HEK293 (cell line): Measurements from ENCODE around the gene HSD17B7.

ENCODE experiments used
- CTCF ChIA-PET: fragments of 350-600 bp; formaldehyde crosslinking; extraction: SDS; loops from one replicate; lab custom pipeline; 2021; ENCODE audit warnings: antibody characterized with exemption; lab: Yijun Ruan, JAX
- POLR2A ChIA-PET: fragments of 300-600 bp; formaldehyde crosslinking; extraction: SDS; loops from one replicate; lab custom pipeline; 2020; ENCODE audit warnings: antibody characterized with exemption, inconsistent platforms; lab: Yijun Ruan, JAX
- H3K27ac ChIP-seq: fragments of 200-500 bp; sonication (Bioruptor generic); 2 replicates; pipeline ENCODE4 v1.5.1; 2014; ENCODE audit warnings: low read depth, low read length, control low read depth, inconsistent platforms; ENCODE audit errors: extremely low read depth
- H3K36me3 ChIP-seq, 2 experiments: fragments of 200-500 bp in 1 of 2; sonication (Bioruptor generic) in 1 of 2; 1 replicate in 1 of 2; 2 replicates in 1 of 2; pipeline ENCODE4 v1.5.1; 2014 to 2017; ENCODE audit warnings: inconsistent platforms in 2 of 2, low read length in 2 of 2; ENCODE audit not compliant: control insufficient read depth in 2 of 2, insufficient read depth in 1 of 2
- H3K4me1 ChIP-seq: fragments of 200-500 bp; sonication (Bioruptor generic); 2 replicates; pipeline ENCODE4 v1.5.1; 2014; ENCODE audit warnings: mild to moderate bottlenecking, low read length, inconsistent platforms; ENCODE audit not compliant: control insufficient read depth, insufficient read depth
- H3K4me3 ChIP-seq: 2 replicates; pipeline ENCODE4 v1.5.1; 2011; ENCODE audit warnings: low read depth, mild to moderate bottlenecking, control low read depth, low read length, moderate library complexity
- H3K9me3 ChIP-seq: fragments of 200-500 bp; sonication (Bioruptor generic); 2 replicates; pipeline ENCODE4 v1.5.1; 2014; ENCODE audit warnings: low read depth, low read length, inconsistent platforms; ENCODE audit not compliant: control insufficient read depth, insufficient read depth
- IKZF3 ChIP-seq: fragments of 450-650 bp; IDR thresholded peaks from 2 replicates; pipeline ENCODE4 v1.5.0; 2018; ENCODE audit warnings: missing biosample characterization, mild to moderate bottlenecking, missing genetic modification characterization, moderate library complexity
- MYNN ChIP-seq: fragments of 450-650 bp; formaldehyde crosslinking; IDR thresholded peaks from 2 replicates; pipeline ENCODE4 v1.5.1; 2016; ENCODE audit warnings: missing biosample characterization, missing genetic modification characterization, borderline replicate concordance
- ZBTB48 ChIP-seq: fragments of 450-650 bp; formaldehyde crosslinking; IDR thresholded peaks from 2 replicates; pipeline ENCODE4 v1.5.1; 2016; ENCODE audit warnings: missing biosample characterization, missing genetic modification characterization
- ZNF146 ChIP-seq: fragments of 450-650 bp; formaldehyde crosslinking; IDR thresholded peaks from 2 replicates; pipeline ENCODE4 v1.5.1; 2016; ENCODE audit warnings: missing biosample characterization, missing genetic modification characterization
- ZNF174 ChIP-seq: fragments of 450-650 bp; formaldehyde crosslinking; IDR thresholded peaks from 2 replicates; pipeline ENCODE4 v1.5.0; 2017; ENCODE audit warnings: missing biosample characterization, mild to moderate bottlenecking, missing genetic modification characterization
- ZNF211 ChIP-seq: fragments of 450-650 bp; formaldehyde crosslinking; IDR thresholded peaks from 2 replicates; pipeline ENCODE4 v1.5.1; 2016; ENCODE audit warnings: low read depth, missing biosample characterization, missing genetic modification characterization
- ZNF214 ChIP-seq: fragments of 450-650 bp; formaldehyde crosslinking; IDR thresholded peaks from 2 replicates; pipeline ENCODE4 v1.5.1; 2017; ENCODE audit warnings: missing biosample characterization, mild to moderate bottlenecking, missing genetic modification characterization, borderline replicate concordance
- ZNF248 ChIP-seq: fragments of 450-650 bp; formaldehyde crosslinking; IDR thresholded peaks from 2 replicates; pipeline ENCODE4 v1.5.1; 2017; ENCODE audit warnings: missing biosample characterization, missing genetic modification characterization
- ZNF335 ChIP-seq: fragments of 450-650 bp; formaldehyde crosslinking; conservative IDR thresholded peaks from 2 replicates; pipeline ENCODE4 v1.5.1; 2016; ENCODE audit warnings: missing biosample characterization, missing genetic modification characterization
- ZNF350 ChIP-seq: fragments of 450-650 bp; formaldehyde crosslinking; IDR thresholded peaks from 2 replicates; pipeline ENCODE4 v1.5.0; 2017; ENCODE audit warnings: missing biosample characterization, mild to moderate bottlenecking, missing genetic modification characterization
- ZNF354C ChIP-seq: fragments of 450-650 bp; formaldehyde crosslinking; IDR thresholded peaks from 2 replicates; pipeline ENCODE4 v1.5.1; 2016; ENCODE audit warnings: missing biosample characterization, missing genetic modification characterization, low read depth, borderline replicate concordance
- ZNF549 ChIP-seq: fragments of 450-650 bp; IDR thresholded peaks from 2 replicates; pipeline ENCODE4 v1.5.1; 2018; ENCODE audit warnings: missing biosample characterization, missing genetic modification characterization, mild to moderate bottlenecking, inconsistent platforms, moderate library complexity
- ZNF768 ChIP-seq: fragments of 450-650 bp; formaldehyde crosslinking; IDR thresholded peaks from 2 replicates; pipeline ENCODE4 v1.5.1; 2018; ENCODE audit warnings: missing biosample characterization, mild to moderate bottlenecking, missing genetic modification characterization
- ZSCAN30 ChIP-seq: fragments of 450-650 bp; IDR thresholded peaks from 2 replicates; pipeline ENCODE4 v1.5.1; 2018; ENCODE audit warnings: missing biosample characterization, mild to moderate bottlenecking, missing genetic modification characterization, moderate library complexity
- TF ChIP-seq, protein P1 (sequence below): fragments of 450-650 bp; IDR thresholded peaks from 2 replicates; pipeline ENCODE4 v1.5.1; 2018; ENCODE audit warnings: missing biosample characterization, mild to moderate bottlenecking, missing genetic modification characterization
- TF ChIP-seq, protein P2 (sequence below): fragments of 450-650 bp; formaldehyde crosslinking; IDR thresholded peaks from 2 replicates; pipeline ENCODE4 v1.5.1; 2016; ENCODE audit warnings: missing biosample characterization, missing genetic modification characterization
- TF ChIP-seq, protein P3 (sequence below): fragments of 450-650 bp; formaldehyde crosslinking; IDR thresholded peaks from 2 replicates; pipeline ENCODE4 v1.5.1; 2016; ENCODE audit warnings: missing biosample characterization, missing genetic modification characterization
- TF ChIP-seq, protein P4 (sequence below): fragments of 450-650 bp; formaldehyde crosslinking; IDR thresholded peaks from 2 replicates; pipeline ENCODE4 v1.5.1; 2017; ENCODE audit warnings: missing biosample characterization, missing genetic modification characterization

Gene HSD17B7

DNA sequence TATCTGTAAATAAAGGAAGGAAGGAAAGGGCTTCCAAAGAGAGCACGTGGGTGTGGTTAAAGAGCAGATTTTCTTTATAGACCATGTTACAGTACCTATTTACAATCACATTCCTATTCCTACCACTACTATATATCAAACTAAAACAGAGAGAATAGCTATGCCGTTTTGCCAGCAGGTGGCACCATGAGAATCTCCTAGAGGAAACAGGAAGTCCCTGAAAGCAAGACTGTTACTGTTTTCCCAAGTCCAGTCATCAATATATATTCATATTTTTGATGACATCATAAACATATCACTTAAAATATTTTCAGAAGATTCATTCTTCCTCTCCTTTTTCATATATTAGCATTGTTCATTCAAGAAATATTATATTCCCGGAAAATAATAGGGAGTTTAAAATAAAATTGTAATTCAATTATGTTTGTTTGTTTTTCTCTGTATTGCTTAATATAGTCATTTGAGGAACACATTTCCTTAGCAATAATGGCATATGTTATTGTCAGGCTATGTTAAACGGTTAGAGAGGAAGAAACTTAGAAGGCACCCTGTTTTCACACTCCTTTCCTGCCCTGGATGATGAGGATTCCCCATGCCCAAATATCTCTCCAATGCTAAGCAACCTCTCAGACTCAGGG is 63.9 kb downstream of the HSD17B7 start (continued):
- TF ChIP-seq ZSCAN30 (tag by site-specific recombination), result no peak
- TF ChIP-seq, all 188 proteins: peak for 7

DNA sequence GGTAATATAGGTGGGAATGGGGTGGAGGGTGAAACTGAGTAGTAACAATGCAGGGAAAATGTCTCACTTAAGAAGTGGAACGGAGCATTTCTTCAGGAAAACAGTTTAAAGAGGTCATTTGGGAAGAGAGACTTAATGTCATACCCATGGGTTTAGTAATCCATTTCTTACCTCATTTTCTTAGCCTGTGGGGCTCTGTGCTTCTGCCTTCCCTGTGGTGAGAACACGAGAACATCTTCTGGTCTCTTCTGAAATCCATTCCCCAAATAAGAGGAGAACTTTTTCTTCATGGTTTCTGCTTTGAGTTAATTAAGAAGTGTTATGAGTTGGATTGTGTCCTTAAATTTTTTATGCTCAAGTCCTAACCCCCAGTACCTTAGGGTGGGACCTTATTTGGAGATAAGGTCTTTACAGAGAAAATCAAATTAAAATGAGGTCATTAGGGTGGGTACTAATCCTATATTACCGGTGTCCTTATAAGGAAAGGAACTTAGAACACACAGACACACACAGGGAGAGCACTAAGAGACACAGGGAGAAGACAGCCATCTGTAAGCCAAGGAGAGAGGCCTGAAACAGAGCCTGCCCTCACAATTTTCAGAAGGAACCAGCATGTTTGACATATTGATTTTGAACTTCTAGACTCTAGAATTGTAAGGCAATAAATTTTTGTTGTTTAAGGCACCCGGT is 65.1 kb downstream of the HSD17B7 start:
- CTCF ChIA-PET, result interaction anchor here (0.6 to 3.7 kb wide), 6 partner anchors 21 to 465 kb away, joined by 3 to 33 read pairs (median 8); partner anchors contain the start of gene RGS4
- Histone ChIP-seq H3K36me3 (no peaks in the 10 kb centered on the region), H3K4me1 (peaks cover 7% of the 10 kb centered on the region; the same call in 1 of the 2 replicates), H3K9me3 (no peaks in the 10 kb centered on the region), H3K27ac (peak overlapping the region; percentile 51; the same call in 1 of the 2 replicates), H3K4me3 (no peak overlapping the region)
- TF ChIP-seq, protein P1, sequence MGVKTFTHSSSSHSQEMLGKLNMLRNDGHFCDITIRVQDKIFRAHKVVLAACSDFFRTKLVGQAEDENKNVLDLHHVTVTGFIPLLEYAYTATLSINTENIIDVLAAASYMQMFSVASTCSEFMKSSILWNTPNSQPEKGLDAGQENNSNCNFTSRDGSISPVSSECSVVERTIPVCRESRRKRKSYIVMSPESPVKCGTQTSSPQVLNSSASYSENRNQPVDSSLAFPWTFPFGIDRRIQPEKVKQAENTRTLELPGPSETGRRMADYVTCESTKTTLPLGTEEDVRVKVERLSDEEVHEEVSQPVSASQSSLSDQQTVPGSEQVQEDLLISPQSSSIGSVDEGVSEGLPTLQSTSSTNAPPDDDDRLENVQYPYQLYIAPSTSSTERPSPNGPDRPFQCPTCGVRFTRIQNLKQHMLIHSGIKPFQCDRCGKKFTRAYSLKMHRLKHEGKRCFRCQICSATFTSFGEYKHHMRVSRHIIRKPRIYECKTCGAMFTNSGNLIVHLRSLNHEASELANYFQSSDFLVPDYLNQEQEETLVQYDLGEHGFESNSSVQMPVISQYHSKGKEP (tag by site-specific recombination), result no peak
- TF ChIP-seq, protein P2, sequence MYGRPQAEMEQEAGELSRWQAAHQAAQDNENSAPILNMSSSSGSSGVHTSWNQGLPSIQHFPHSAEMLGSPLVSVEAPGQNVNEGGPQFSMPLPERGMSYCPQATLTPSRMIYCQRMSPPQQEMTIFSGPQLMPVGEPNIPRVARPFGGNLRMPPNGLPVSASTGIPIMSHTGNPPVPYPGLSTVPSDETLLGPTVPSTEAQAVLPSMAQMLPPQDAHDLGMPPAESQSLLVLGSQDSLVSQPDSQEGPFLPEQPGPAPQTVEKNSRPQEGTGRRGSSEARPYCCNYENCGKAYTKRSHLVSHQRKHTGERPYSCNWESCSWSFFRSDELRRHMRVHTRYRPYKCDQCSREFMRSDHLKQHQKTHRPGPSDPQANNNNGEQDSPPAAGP (tag by site-specific recombination), result peak; percentile 46; the same call in 1 of the 2 replicates
- TF ChIP-seq ZNF335 (tag by site-specific recombination) (0 out of 2 replicates have a peak, but pooled peaks have one; percentile 25), ZNF214 (tag by site-specific recombination) (no peak), ZNF146 (tag by site-specific recombination) (no peak), ZNF354C (no peak), ZNF350 (tag by site-specific recombination) (no peak), IKZF3 (tag by site-specific recombination) (no peak), ZBTB48 (tag by site-specific recombination) (no peak), ZNF211 (tag by site-specific recombination) (no peak), ZNF248 (tag by site-specific recombination) (no peak), MYNN (tag by site-specific recombination) (no peak), ZNF549 (tag by site-specific recombination) (no peak), ZNF768 (tag by site-specific recombination) (no peak), ZNF174 (no peak)
- TF ChIP-seq, protein P3, sequence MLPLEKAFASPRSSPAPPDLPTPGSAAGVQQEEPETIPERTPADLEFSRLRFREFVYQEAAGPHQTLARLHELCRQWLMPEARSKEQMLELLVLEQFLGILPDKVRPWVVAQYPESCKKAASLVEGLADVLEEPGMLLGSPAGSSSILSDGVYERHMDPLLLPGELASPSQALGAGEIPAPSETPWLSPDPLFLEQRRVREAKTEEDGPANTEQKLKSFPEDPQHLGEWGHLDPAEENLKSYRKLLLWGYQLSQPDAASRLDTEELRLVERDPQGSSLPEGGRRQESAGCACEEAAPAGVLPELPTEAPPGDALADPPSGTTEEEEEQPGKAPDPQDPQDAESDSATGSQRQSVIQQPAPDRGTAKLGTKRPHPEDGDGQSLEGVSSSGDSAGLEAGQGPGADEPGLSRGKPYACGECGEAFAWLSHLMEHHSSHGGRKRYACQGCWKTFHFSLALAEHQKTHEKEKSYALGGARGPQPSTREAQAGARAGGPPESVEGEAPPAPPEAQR (tag by site-specific recombination), result no peak
- TF ChIP-seq, protein P4, sequence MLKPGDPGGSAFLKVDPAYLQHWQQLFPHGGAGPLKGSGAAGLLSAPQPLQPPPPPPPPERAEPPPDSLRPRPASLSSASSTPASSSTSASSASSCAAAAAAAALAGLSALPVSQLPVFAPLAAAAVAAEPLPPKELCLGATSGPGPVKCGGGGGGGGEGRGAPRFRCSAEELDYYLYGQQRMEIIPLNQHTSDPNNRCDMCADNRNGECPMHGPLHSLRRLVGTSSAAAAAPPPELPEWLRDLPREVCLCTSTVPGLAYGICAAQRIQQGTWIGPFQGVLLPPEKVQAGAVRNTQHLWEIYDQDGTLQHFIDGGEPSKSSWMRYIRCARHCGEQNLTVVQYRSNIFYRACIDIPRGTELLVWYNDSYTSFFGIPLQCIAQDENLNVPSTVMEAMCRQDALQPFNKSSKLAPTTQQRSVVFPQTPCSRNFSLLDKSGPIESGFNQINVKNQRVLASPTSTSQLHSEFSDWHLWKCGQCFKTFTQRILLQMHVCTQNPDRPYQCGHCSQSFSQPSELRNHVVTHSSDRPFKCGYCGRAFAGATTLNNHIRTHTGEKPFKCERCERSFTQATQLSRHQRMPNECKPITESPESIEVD (tag by site-specific recombination), result no peak
- POLR2A ChIA-PET, result no interaction called here
